B cell (primary cell): ENCODE measurements around the gene EFNA2. TPM values are rescaled to one million over a fixed set of nuclear protein-coding genes. Genes with fewer than 3 reads are reported as not detected.

ENCODE experiments used
- ATAC-seq: fragments of 200-7000 bp; cut with Tn5 transposase; one replicate; pipeline ENCODE4 v1.10.0; 2021; ENCODE audit warnings: low read depth, mild to moderate bottlenecking, moderate number of reproducible peaks, moderate library complexity
- CTCF ChIA-PET: fragments of 350-600 bp; sonication (Branson Sonifier 250); formaldehyde crosslinking; loops from one replicate; lab custom pipeline; 2021; ENCODE audit warnings: antibody characterized with exemption, inconsistent platforms; lab: Charles Lee
- POLR2A ChIA-PET: fragments of 350-600 bp; sonication (Branson Sonifier 250); formaldehyde crosslinking; loops from one replicate; lab custom pipeline; 2021; ENCODE audit warnings: antibody characterized with exemption; lab: Charles Lee
- DNase-seq: peaks from one replicate; pipeline ENCODE4 v3.0.0; 2013
- H2AFZ ChIP-seq: 2 replicates; pipeline ENCODE4 v1.6.1; 2012; ENCODE audit warnings: mild to moderate bottlenecking, low read depth, low read length; ENCODE audit not compliant: insufficient read depth, poor library complexity, severe bottlenecking
- H3K27ac ChIP-seq, 2 donors: 1 replicate in 1 of 2; 2 replicates in 1 of 2; pipeline ENCODE4 v1.5.1; 2012 to 2013; ENCODE audit warnings: low read length in 2 of 2, mild to moderate bottlenecking in 2 of 2, moderate library complexity in 1 of 2
- H3K27me3 ChIP-seq, 4 experiments: fragments of 200-600 bp in 1 of 4; sonication (generic) in 1 of 4; replicated peaks in 1 of 4; 1 replicate in 2 of 4; 2 replicates in 2 of 4; pipeline versions ENCODE4 v1.6.1 to v1.7.0; 2013 to 2016; ENCODE audit warnings: low read length in 3 of 4, mild to moderate bottlenecking in 2 of 4, mixed read lengths in 1 of 4, moderate library complexity in 1 of 4; ENCODE audit not compliant: insufficient read depth in 4 of 4, control insufficient read depth in 3 of 4; ENCODE audit errors: control extremely low read depth in 1 of 4
- H3K36me3 ChIP-seq, 2 experiments: replicated peaks in 1 of 2; 1 replicate in 1 of 2; 2 replicates in 1 of 2; pipeline versions ENCODE4 v1.6.1 to v1.7.1; 2013; ENCODE audit warnings: low read length in 1 of 2; ENCODE audit not compliant: insufficient read depth in 2 of 2, control insufficient read depth in 1 of 2; ENCODE audit errors: control extremely low read depth in 1 of 2, extremely low read depth in 1 of 2
- H3K4me1 ChIP-seq, 2 donors: fragments of 200-600 bp in 1 of 2; sonication (generic) in 1 of 2; 1 replicate in 1 of 2; 2 replicates in 1 of 2; pipeline versions ENCODE4 v1.5.1 to v1.6.1; 2013 to 2017; ENCODE audit warnings: low read length in 2 of 2; ENCODE audit not compliant: control insufficient read depth in 2 of 2, insufficient read depth in 2 of 2
- H3K4me2 ChIP-seq: replicated peaks from 2 replicates; pipeline ENCODE3; 2012; ENCODE audit warnings: mild to moderate bottlenecking, low read depth, low read length; ENCODE audit not compliant: poor library complexity, severe bottlenecking
- H3K4me3 ChIP-seq, 5 experiments: fragments of 200-600 bp in 1 of 5; sonication (generic) in 1 of 5; 1 replicate in 3 of 5; 2 replicates in 2 of 5; pipeline versions ENCODE4 v1.5.1 to v1.7.0; 2011 to 2016; ENCODE audit warnings: low read length in 4 of 5, mild to moderate bottlenecking in 4 of 5, low read depth in 2 of 5, control low read depth in 1 of 5, moderate library complexity in 1 of 5; ENCODE audit not compliant: insufficient read depth in 1 of 5; ENCODE audit errors: control extremely low read depth in 1 of 5, extremely low read depth in 1 of 5
- H3K79me2 ChIP-seq: fragments of 200-600 bp; sonication (generic); one replicate; pipeline ENCODE4 v1.6.0; 2016; ENCODE audit warnings: low read length; ENCODE audit not compliant: control insufficient read depth, insufficient read depth
- H3K9ac ChIP-seq: fragments of 200-600 bp; sonication (generic); 2 replicates; pipeline ENCODE4 v1.6.1; 2017; ENCODE audit warnings: mild to moderate bottlenecking, low read length, moderate library complexity
- H3K9me3 ChIP-seq, 3 donors: one replicate each; pipeline versions ENCODE4 v1.6.1 to v1.7.1; 2013; ENCODE audit warnings: low read length in 2 of 3; ENCODE audit not compliant: control insufficient read depth in 2 of 3, insufficient read depth in 1 of 3; ENCODE audit errors: control extremely low read depth in 1 of 3
- H4K20me1 ChIP-seq: 2 replicates; pipeline ENCODE4 v1.6.0; 2012; ENCODE audit warnings: mild to moderate bottlenecking, low read length; ENCODE audit not compliant: insufficient read depth, control insufficient read depth, poor library complexity, severe bottlenecking
- H3K27ac Mint-ChIP-seq: one replicate; pipeline ENCODE4 v1.8.0; 2021; ENCODE audit warnings: mixed read lengths
- H3K27me3 Mint-ChIP-seq: one replicate; pipeline ENCODE4 v1.8.0; 2021; ENCODE audit warnings: mixed read lengths
- H3K4me1 Mint-ChIP-seq: one replicate; pipeline ENCODE4 v1.8.0; 2021; ENCODE audit warnings: mixed read lengths
- H3K4me3 Mint-ChIP-seq: one replicate; pipeline ENCODE4 v1.8.0; 2021; ENCODE audit warnings: mixed read lengths
- H3K9me3 Mint-ChIP-seq: one replicate; pipeline ENCODE4 v1.8.0; 2022; ENCODE audit warnings: mixed read lengths; ENCODE audit not compliant: insufficient read depth
- CTCF ChIP-seq: fragments of 200-600 bp; IDR thresholded peaks from one replicate; pipeline ENCODE4 v1.8.0; 2022; ENCODE audit warnings: antibody characterized with exemption, mild to moderate bottlenecking
- EZH2 ChIP-seq: IDR thresholded peaks from 2 replicates; pipeline ENCODE4 v1.6.1; 2012; ENCODE audit warnings: borderline replicate concordance, low read depth, mild to moderate bottlenecking, moderate library complexity, low read length; ENCODE audit not compliant: insufficient read depth, poor library complexity, severe bottlenecking
- whole genome bisulfite sequencing: methylation state at CpG from one replicate; pipeline ENCODE4 v1.1.5; 2013; ENCODE audit warnings: missing lambda C conversion rate; ENCODE audit not compliant: insufficient coverage; 5-methylcytosine and 5-hydroxymethylcytosine counted together
- intact Hi-C: fragments of 100-400 bp; cut with micrococcal nuclease; formaldehyde crosslinking; loops from one replicate; pipeline ENCODE4 v1.10.0; 2022
- polyA plus RNA-seq: library from polyadenylated mRNA; depleted of rRNA; stranded (reverse); fragments of >200 nt; gene quantifications from 2 replicates; pipeline ENCODE4 v1.2.3, GENCODE V29; 2012
- total RNA-seq, 2 donors: library from RNA; stranded (reverse); fragments of 120-200 nt in 1 of 2; gene quantifications; 1 replicate in 1 of 2; 2 replicates in 1 of 2; pipeline versions ENCODE4 v1.2.3 to v1.2.4, GENCODE V29; 2013 to 2022

EFNA2 gene
- total and polyA plus RNA-seq, 2 donors (not counting 1 experiment from before 2014, with no cell fraction given): not detected

- no peaks in the 10 kb centered on the region for H3K9me3 Mint-ChIP-seq
- Histone ChIP-seq H4K20me1 (no peaks in the 10 kb centered on the region), H3K36me3 (no peaks in the 10 kb centered on the region), H3K9me3 (no peaks in the 10 kb centered on the region), H3K9ac (no peak overlapping the region), H3K79me2 (no peaks in the 10 kb centered on the region), H3K4me1 (no peaks in the 10 kb centered on the region), H3K4me3 (no peak overlapping the region), H2AFZ (no peak overlapping the region), H3K27ac (no peak overlapping the region), H3K27me3 (peaks cover 0 to 2% (median 0%) of the 10 kb centered on the region in 4 experiments), H3K4me2 (no peak overlapping the region)
- no peak overlapping the region for H3K4me3 Mint-ChIP-seq
- WGBS: 97% methylated on average over 15 of the region's 20 CpGs
- H3K27ac Mint-ChIP-seq: no peak overlapping the region
- no peaks in the 10 kb centered on the region for H3K27me3 Mint-ChIP-seq
- no peak for DNase-seq
- intact Hi-C loops: no loop called here
- ChIA-PET POLR2A (no interaction called here), CTCF (no interaction called here)
- ATAC-seq: no peak
- H3K4me1 Mint-ChIP-seq: peaks cover 5% of the 10 kb centered on the region
- TF ChIP-seq EZH2: no peak
- no peak for TF ChIP-seq CTCF
Observed at GRCh38 chr19:1307755-1308303, 22.2 kb downstream of the EFNA2 start.

- Histone ChIP-seq H3K9ac (no peak overlapping the region), H3K36me3 (no peaks in the 10 kb centered on the region), H3K27ac (no peak overlapping the region), H2AFZ (no peak overlapping the region), H3K4me2 (no peak overlapping the region), H3K4me3 (no peak overlapping the region), H4K20me1 (no peaks in the 10 kb centered on the region), H3K9me3 (peaks cover 0 to 1% (median 0%) of the 10 kb centered on the region in 3 donors), H3K4me1 (no peaks in the 10 kb centered on the region), H3K79me2 (no peaks in the 10 kb centered on the region), H3K27me3 (peaks cover 0 to 10% (median 0%) of the 10 kb centered on the region in 4 experiments)
- no peaks in the 10 kb centered on the region for H3K4me1 Mint-ChIP-seq
- H3K27ac Mint-ChIP-seq: no peak overlapping the region
- intact Hi-C loops: no loop called here
- no peaks in the 10 kb centered on the region for H3K27me3 Mint-ChIP-seq
- H3K4me3 Mint-ChIP-seq: no peak overlapping the region
- WGBS: 40% methylated on average over 1 of the region's 11 CpGs
- ChIA-PET CTCF (no interaction called here), POLR2A (no interaction called here)
- DNase-seq: no peak
- no peaks in the 10 kb centered on the region for H3K9me3 Mint-ChIP-seq
- no peak for ATAC-seq
- TF ChIP-seq CTCF: no peak
- TF ChIP-seq EZH2: no peak
Observed at GRCh38 chr19:1308718-1309117, 23.0 kb downstream of the EFNA2 start.
